ENCODE measurements around the gene WDR90.

Gene WDR90

DNA sequence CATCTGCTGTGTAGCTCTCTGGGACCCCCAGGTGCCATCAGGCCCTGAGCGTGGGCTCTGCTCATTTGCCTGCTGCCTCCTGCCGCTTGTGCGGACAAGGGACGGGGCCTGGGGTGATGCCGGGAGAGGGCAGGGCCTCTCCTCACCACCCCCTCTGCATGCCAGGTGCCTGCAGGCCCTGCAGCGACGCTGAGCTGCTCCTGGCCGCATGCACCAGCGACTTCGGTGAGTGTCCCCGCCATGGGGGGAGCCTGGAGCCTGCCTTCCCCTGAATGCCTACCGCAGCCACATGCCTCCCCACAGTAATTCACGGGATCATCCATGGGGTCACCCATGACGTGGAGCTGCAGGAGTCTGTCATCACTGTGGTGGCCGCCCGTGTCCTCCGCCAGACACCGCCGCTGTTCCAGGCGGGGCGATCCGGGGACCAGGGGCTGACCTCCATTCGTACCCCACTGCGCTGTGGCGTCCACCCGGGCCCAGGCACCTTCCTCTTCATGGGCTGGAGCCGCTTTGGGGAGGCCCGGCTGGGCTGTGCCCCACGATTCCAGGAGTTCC is 67.7 kb downstream of the WDR90 start:
- Mint-ChIP-seq H3K36me3 (ENCODE audit: low read depth) (no peaks in the 10 kb centered on the region), H3K9me3 (no peaks in the 10 kb centered on the region), H3K4me3 (peak overlapping the region; percentile 67), H3K27me3 (peaks cover 12% of the 10 kb centered on the region), H3K27ac (no peak overlapping the region), H3K4me1 (ENCODE audit: low read depth) (peaks cover 27% of the 10 kb centered on the region)

Measured in stimulated activated naive CD8-positive, alpha-beta T cell treated with anti-CD3 and anti-CD28 coated beads, Interleukin-15, Interleukin-2, amounts not matched to agents 100 ng/mL and 50 ng/mL, for 24 hours (primary cell).